GM19099 (cell line): ENCODE results near the gene TTLL5.

ENCODE experiments used
- POLR2A ChIP-seq: IDR thresholded peaks from 3 replicates; pipeline ENCODE4 v1.6.1; 2011; ENCODE audit warnings: low read depth; ENCODE audit not compliant: insufficient read length; ENCODE audit errors: extremely low read depth

TTLL5 gene

DNA sequence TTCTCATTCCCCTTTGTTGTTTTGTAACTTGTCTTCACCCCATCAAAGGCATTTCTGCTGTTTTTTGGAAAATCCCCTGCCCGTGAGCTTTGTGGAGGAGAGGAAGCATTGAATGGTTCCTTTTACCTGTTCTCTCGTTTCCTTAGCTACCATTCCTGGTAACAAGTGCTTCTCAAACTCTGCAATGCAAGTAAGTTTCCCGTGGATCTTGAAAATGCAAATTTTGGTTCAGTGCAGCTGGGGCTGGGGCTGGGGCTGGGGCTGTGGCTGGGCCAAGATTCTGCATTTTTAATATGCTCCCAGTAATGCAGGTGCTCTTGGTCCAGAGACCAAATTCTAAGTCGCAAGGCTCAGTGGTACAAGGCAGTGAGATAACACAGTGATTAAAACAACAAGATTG lies 151.6 kb downstream of the TTLL5 start:
- TF ChIP-seq POLR2A = no peak

DNA sequence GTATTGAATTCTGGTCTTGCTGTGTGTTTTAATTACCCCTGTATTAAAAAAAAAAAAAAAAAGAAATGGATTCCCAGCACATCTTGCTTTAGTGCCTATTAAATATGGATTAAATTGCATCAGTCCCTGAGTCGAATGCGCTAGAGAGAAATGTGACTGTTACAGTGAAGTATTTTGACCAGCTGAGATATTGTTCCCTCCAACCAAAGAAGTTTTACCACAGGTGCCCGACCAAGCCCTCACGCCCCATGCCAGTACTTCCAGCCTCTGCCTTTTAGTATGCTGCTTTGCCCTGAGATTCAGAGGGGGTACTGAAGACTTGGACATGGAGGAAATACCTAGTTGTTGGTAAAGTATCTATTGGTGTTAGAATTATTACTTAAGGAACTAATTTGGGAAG lies 159.7 kb downstream of the TTLL5 start:
- no peak for TF ChIP-seq POLR2A

DNA sequence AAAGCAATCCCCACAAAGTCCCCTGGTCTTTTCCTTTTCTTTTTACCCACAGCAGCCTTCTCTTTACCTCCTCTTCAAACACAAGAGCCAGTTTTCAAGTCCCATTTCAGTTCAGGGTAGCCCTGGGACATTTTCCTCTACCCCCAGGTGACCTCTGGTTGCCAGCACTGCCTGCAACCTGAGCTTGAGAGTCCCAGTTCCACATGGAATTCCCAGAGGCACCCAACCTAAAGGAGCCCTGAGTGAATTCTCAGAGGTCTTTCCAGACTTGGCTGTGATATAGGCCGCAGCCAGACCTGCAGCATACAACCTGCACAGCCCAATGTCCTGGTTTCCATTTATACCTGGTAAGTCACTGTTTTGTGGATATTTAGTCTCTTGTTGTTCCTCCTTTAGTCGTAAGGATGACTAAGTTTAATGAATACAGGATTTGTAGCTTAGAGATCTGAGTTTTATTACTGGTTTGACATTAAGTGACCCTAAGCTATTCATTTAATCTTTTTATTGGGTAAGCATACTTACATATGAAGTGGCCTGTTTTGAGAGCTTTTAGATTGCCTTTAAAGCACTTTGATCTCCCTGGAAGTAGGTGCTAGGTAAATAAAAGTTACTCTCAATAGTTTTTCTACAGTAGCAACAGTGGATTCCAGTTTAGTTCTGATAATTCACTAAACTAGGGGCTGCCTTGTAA lies 160.9 kb downstream of the TTLL5 start:
- TF ChIP-seq POLR2A = no peak

DNA sequence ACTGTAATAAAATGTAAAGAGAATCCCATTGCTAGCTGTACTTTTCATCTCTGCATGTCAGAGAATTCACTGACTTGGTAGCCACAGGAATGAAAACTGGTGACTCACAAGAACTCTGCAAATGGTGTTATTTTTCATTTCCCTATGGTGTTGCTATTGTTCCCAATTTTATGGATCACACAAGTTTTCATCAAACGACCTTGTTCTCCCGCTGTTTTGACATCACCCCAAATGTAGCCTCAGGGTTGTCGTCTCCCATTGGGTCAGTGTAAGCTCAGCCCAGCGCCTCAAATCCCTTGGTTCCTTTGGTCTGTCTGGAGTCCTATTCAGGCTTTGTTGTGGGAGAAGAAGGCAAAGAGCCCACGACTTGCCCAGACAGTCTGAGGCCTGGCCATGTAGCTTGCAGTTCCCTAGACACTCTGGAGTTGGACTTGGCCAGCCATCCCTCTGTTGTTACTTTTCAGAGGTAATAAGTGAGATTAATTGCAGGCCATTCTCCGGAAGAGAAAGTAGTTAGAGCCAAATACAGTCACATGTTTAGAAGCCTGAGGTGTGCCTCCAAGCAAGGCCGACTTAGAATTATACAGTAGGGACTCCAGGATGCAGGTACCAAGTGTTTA lies 161.6 kb downstream of the TTLL5 start:
- no peak for TF ChIP-seq POLR2A

- no peak for TF ChIP-seq POLR2A
These were observed 162.3 kb downstream of the TTLL5 start for GRCh38 chr14:75823334-75823733.

GRCh38 chr14:75824318-75824717 lies 163.3 kb downstream of the TTLL5 start:
- no peak for TF ChIP-seq POLR2A

DNA sequence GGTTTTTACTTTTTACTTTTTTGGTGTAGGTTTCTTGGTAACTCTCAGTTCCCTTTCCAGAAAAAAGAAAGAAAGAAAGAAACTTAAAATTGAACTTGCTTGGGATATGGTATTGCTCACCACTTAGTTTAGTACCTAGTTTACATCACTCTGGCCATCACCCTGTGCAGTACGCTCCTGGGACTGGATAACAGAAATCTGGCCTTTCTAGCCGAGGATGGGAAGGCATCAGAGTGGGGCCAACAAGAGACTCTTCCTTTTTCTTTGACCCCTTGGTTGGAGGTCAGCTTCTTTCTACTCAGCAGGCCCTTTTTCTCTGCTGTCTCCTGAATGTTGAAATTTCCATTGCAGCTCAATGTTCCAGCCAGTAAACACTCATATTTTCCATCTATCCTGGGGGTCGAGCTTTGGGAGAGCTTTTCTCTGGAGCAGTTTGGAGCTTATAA lies 164.1 kb downstream of the TTLL5 start:
- no peak for TF ChIP-seq POLR2A

DNA sequence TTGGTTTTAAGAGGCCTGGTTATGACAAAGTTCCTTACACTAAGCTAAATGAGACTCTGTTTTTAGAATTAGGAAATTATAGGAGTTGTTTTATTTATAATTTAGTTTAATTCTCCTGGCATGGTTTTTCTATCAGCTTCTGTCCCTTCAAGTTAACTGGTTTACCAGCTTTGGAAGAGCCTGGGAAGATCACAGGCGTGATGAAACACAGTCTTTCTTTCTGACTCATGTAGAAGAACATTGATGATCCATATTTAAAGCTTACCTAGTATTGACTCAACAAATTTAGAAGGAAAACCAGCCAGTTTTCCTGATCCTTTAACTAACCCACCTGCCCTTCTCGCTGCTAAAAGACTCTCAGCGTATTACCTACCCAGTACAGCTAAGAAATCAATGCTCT lies 165.6 kb downstream of the TTLL5 start:
- TF ChIP-seq POLR2A = no peak

DNA sequence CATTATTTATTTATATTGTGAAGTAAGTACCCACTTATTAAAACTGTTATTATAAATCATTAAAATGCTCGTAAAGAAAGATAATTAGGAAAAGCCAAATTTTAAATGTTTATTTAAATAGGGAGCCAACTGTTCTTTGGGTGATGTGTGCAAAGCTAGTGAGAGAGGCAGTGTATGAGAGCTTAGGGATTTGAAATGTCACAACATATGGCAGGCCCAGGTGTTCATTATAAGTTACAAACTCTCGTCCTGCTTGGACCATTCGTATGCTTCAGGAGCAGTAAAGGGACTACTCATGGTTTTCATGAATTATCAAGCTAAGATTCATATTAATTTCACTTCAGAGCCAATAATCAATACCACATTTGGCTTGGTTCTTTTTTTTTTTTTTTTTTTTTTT lies 166.3 kb downstream of the TTLL5 start:
- no peak for TF ChIP-seq POLR2A

GRCh38 chr14:75829316-75829715 lies 168.3 kb downstream of the TTLL5 start:
- no peak for TF ChIP-seq POLR2A

- TF ChIP-seq POLR2A = no peak
These were observed 170.4 kb downstream of the TTLL5 start for GRCh38 chr14:75831455-75831854.

GRCh38 chr14:75831952-75832351 lies 170.9 kb downstream of the TTLL5 start:
- no peak for TF ChIP-seq POLR2A

DNA sequence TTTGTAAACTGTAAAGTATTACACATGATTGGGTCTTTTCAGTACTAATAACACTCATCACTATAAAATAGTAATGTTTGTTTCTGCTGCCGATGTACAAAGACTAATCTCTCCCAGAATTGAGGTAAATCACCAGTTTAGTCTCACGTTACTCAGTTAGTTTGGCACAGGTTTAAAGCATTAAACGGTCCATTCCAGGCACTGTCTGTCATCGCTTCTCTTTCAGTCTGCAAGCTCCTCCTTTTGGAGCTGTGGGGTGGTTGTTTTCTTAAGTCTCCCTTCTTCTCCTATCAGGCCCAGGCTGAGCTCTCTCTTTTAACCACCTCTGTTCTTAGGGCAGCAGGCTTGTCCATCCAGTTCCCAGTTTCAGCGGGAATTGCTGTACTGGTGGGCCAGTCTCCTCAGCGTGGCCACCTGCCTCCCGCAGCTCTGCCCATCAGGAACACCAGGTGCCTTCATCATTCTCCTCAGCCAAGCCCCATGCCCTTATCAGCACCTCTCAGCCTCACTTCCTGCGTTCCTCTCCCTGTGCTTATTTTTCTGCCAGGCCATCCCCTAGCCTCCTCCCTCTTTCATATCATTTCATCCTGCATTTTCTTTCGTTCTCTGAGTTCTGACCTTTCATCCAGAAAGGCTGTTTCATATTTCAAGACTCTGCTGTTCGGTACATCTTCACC lies 171.7 kb downstream of the TTLL5 start:
- TF ChIP-seq POLR2A = no peak

DNA sequence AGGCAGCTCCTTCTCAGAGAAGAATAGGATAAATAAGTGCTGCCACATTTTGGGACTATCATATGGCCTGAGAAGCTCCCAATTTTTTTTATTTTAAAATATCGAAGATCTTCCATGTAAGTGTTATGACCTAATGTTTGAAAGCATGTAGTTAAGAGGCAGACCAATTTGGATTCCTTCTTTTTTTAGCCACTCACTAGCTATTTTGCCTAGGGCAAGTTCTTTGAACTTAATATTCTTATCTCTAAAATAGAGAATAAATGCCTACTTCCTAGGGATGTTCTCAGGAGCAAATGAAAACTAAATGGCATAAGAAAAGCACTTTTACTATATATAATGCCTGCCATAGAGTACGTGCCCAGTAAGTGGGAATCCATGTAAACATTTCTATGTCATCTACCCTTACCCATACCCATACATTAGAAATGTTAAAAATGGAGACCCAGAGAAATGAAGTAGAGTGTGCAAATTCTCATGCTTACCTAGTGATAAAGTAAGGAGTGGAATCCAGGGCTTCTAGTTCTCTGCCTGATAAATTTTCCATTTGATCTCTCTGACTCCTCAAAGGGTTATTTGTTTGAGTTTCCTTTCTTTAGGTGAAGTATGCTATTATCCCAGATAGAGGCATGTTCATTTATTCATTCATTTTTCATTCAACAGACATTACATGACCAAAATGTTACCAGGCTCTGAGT lies 172.4 kb downstream of the TTLL5 start:
- TF ChIP-seq POLR2A = no peak

GRCh38 chr14:75835156-75835725 lies 174.2 kb downstream of the TTLL5 start:
- no peak for TF ChIP-seq POLR2A
